HG02623 (cell line): ENCODE measurements around the gene CNTNAP2.

Experiments used
- ATAC-seq: cut with Tn5 transposase; IDR thresholded peaks from one replicate; pipeline ENCODE4 v1.9.1; 2021; ENCODE audit warnings: moderate library complexity; ENCODE audit not compliant: unreplicated experiment

The CNTNAP2 gene

DNA sequence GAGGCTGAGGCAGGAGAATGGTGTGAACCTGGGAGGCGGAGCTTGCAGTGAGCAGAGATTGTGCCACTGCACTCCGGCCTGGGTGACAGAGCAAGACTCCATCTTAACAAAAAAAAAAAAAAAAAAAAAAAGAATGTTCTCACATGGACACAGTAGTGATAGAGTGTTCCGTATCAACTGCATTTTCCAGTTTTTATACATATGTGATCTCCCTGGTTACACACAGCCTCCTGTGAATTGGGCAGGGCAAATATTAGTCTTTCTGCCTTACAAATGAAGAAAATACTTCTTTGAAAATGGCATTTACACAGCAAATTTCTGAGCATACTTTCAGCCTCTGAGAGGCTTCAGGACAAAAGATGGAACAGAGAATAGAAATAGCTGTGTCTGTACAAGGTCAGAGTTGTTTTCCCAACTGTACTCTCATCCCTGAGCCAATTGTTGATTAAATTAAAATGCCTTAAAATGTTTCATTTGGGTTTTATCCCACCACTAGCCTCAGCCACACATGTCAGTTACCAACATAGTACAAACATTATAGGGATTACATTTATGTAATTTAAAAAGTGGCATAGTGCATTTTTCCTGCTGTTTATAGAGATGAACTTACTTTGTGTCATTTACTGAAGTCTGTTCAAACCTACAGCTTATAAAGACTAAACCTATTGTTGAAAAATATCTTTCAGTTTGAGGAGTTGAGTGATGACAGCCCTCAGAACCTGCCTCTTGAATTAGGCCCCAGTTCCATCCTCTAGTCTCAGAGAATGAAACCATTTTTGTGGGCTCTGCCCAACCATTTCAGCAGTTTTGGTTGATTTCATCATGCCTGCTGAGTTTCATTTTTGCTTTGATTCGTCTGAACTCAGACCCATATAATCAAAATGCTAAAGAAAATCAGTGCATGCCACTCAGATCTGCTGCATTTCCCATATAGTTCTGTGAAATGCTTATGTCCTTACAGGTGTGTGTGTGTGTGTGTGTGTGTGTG, 1864.5 kb downstream of the CNTNAP2 start:
- peak; percentile 91 for ATAC-seq

DNA sequence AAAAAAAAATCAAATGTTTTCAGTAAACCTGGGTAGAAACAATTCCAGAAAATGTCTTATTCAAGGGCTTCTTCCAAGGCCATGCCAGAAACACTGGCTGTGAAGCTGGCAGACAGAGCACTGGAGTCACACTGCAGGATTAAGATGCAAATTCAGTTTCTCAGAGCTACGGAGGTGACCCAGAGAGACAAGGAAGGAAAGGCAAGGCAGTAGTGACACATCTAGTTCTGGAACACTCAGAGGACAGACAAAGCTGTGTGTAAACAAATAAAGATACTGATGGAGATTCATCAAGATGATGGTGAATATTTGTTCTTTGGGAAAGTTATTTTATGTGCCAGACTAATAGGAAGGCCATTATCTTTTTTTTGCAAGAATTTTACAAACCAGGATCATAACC, 1865.7 kb downstream of the CNTNAP2 start:
- ATAC-seq, result no peak

DNA sequence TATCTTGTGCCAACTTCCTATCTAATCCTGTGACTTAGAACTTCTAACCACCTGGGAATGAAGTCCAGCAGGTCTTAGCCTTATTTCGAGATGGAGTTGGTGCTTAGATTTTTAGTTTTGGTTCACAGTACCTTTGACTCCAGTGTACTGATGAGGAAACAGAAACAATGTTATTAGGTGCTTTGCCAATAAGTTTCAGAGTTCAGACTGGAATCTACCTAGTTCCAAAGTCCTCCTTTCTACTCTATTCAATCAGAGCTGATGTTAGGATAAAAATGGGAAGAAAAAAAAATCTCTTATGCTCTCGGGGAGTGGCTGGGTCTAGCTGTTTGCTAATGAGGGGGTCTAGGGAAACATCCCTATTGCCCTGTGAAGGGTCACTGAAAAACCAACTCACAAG, 1867.7 kb downstream of the CNTNAP2 start:
- ATAC-seq, result no peak

DNA sequence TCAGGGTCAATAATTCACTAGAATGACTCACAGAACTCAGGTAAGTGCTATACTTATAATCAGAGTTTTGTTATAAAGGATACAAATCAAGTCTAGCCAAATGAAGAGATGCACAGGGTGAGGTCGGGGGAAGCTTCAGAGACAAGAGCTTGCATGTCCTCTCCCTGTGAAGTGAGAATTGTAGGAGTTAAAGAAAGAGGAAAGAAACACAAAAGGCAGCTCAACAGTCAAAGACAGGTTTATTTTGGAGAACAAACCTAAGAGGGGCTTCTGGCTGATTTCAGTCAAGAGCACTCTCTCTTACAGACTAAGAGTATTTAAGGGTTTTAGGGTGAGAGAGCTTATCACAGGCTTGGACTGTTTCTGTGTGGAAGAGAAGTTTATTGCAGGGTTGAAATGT, 1873.5 kb downstream of the CNTNAP2 start:
- no peak for ATAC-seq

DNA sequence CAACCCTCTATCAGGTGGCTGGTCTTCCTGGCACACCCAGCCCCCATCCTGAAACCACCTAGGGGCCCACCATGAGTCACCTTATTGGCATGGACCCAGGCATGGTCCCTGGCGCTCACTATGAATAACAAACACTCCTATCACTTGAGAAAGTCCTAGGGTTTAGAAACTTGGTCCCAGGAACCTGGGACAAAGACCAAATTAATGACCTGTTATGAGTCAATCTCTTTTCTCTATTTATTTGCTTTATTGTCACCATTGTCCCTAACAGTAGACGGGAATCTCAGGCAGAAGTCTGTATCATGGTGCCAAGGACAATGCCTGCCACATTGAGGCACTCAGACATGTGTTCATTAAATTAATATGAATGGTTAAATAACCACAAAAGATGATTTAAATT, 1874.3 kb downstream of the CNTNAP2 start:
- ATAC-seq, result no peak

DNA sequence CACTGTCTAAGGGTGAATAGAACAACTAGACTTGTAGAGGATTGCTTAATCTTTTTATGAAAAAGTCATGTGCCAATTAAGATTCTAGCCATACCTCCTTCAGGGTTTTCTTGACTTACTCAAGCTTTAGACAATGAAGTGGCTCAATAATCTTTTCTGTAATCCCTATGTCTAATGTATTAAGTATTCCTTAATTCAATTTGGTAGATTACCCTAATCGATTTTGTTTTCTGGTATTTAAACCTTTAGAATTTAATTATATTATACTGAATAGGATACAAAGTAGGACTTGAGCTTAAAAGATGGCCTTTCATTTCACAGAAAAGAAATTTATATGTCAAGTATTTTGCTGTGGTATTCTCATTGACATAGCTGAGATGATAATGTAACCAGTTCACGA, 1876.1 kb downstream of the CNTNAP2 start:
- ATAC-seq, result no peak

DNA sequence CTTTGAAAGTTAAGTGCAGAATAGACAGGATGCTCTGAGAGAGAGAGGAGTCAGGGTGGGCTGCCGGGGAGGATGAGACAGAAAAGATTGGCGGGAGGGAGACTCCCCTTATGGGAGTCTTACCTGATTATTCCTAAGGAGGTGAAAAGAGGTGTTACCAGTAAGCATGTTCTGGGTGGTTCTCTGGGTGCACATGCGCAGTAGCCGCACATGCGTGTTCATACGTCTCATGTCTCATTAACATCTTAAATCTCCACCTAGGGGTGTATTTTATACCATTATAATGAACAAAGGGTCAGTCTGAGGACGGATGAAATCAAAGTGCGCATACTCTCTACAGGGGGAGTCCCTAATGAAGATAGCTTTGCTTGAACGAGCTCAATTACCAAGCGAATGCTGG, 1881.0 kb downstream of the CNTNAP2 start:
- ATAC-seq, result no peak

DNA sequence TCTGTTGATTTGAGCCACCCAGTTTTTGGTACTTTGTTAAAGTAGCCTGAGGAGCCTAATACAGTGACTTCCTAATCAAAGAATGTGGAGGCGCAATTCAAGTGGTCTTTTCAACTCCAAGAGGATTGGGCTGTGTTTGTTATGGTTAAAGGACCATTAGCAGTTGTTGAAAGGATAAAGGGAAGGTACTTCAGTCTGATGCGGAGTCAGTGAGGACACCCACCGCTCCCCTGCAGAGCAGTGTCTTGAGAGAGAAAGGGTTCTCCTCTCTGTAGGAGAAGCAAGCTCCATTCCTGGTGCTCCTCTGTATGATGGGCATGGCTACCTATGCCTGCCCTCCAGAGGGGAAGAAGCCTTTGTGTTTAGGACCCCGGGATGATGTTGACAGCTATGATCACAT, 1883.4 kb downstream of the CNTNAP2 start:
- no peak for ATAC-seq

DNA sequence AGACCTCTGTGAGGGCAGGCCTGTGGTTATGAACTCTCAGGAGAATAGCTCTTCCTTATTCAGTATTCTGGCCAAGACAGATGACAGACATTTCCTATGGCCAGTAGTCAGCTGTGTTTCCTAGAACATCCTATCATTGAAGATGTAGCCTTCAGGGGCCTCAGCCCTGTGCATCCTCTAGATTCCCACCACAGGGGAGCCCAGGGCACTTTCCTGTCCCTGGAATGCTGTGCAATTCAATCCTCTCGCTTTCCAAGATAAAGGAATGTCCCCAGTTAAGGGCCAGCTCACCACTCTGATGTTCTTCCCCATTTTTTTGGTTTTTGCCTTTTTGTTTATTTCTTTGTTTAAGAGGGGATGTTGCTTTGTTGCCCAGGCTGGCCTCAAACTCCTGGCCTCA, 1895.2 kb downstream of the CNTNAP2 start:
- no peak for ATAC-seq

DNA sequence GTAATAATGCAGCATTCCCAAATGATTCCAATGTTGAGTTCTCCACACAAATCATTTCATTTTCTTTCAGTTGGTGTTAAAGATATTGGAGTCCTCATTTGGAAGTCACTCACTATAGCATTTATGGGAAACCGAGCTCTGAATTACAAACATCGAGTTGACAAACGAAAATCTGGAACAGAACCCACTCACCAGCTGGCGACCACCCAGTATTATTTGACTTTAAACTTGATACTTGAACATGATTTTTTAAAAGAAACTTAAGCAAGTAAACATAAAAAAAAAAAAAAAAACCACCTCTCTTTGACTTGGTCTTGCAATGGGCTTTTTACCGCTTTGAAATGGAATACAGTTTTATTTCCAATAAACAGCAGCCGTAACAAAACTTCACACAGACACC, 1897.4 kb downstream of the CNTNAP2 start:
- ATAC-seq, result no peak

DNA sequence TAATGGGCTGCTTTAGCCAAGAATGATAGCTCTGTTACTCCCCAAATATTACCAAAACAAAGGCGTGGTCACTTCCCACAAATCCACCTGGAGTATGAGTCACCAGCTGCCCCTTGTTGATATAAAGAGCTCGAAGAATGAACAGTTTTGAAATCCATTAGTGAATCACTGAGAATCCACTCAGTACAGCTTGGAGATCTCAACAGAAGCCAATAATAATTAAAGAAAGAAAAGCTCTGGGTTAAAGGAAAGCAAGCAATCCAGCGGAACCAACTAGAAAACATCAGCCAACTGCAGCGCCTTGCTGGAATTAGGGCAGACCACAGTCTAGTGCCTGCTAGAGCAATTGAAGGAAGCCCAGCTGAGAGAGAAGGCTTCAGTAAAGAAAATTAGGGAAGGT, 1897.9 kb downstream of the CNTNAP2 start:
- no peak for ATAC-seq

DNA sequence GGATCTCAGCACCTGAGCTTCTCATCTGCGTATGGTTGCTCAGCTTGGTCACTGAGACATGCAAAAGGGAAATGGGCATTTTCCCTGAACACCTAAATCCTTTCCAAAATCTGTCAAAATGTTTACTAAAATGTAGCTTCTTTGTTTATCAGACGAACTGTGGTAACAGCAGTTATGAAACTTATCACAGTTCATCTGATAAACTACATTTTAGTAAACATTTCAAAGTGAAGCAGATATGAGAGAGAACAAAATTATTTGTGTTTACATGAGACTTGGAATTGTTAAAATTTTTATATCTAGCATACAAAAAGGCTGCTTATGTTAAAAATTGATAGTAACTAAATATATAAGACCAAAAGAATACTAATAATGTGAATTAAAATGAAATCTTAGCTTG, 1900.5 kb downstream of the CNTNAP2 start:
- ATAC-seq, result no peak

DNA sequence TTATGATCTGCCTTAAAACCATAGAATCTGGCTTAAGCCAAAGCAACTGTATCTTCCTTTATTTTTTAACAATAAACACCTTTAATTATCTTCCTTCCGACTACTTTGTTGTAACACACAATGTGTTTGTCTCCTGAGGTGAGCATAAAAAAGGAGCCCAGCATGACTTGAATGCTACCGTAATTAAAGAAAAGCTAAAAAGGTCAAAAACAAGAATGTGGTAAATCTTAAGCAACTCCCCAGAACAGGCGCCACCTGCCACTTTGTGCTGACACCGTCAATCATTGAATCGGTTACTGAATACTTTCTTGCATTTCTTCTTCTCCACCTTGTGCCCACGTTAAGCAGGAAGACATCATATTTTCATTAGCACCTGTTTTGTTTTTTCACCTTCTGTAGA, 1904.1 kb downstream of the CNTNAP2 start:
- no peak for ATAC-seq

DNA sequence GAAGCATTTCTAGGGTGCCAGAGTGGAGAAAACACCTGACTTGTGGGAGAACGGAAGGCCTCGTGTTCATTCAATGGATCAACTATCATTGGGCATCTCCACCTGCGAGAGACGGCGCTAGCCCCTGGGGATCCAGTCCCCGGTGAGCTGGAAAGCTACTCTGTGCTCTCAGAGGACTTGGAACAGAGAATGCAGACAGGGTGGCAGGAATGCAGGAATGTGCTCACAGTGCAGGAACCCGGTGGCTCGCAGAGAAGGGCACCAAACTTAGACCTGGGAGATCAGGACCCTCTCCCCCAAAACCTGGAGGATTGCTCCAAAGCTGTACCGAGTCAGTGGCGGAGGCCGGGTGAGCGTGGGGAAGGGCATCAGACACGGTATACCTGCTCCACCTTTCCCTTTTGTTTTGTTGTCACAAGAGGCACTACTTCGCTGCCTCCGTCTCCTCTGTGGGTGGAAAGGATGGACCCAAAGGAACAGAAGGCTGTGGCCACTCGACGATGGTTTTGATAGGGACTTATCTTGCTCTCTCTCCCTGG, 1905.0 kb downstream of the CNTNAP2 start:
- no peak for ATAC-seq

DNA sequence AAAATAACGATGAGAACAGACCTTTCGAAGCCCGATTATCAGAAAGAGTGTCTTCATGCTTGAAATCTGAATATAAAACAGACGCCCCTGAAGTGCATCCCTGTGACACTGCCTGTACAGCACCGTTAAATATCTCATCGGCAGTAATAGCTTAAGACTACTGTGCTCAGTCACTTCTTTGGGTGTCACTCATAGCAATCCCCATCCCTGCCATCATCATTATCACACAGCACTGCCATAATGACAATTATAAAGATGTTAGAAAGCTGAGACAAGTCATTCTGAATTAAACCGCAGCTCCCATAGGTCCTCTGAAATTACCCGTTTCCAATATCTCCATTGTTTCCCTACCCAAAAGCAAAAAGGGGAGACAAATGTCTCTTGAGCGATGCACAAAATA, 1906.2 kb downstream of the CNTNAP2 start:
- ATAC-seq, result no peak

DNA sequence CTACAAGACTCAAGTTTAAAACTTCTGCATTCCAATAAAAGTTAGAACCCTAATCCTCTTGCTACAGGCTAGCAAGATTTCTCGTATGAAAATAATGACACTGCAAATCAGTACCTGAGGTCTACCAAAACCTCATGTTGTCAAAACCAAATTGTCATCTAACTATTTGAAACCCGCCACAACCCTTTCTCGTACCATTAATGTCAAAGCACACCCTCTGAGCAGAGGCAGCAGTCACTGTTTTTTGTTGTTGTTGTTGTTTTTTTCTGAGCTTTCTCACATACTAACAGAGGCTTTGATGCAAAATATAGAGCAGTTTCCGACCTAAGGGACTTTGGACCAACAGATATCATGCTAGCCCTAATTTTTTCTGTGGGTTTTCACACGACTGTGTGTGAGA, 1910.1 kb downstream of the CNTNAP2 start:
- ATAC-seq, result no peak

DNA sequence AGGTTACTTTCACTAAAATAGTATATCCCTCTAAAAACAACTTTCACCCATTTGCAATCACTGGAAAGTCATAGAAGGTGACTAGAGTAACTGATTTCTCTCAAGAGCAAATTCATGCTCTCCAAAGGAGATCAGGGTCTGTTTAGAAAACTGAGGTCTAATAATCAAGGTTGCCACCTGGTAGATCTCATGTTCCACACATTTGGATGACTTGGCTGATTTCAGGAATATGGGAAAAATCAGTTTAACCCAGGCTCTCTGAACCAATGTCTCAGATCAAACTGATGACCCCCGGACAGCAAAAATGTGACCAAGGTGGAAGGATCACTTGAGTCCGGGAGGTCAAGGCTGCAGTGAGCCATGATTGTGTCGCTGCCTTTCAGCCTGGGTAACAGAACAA, 1911.6 kb downstream of the CNTNAP2 start:
- no peak for ATAC-seq

DNA sequence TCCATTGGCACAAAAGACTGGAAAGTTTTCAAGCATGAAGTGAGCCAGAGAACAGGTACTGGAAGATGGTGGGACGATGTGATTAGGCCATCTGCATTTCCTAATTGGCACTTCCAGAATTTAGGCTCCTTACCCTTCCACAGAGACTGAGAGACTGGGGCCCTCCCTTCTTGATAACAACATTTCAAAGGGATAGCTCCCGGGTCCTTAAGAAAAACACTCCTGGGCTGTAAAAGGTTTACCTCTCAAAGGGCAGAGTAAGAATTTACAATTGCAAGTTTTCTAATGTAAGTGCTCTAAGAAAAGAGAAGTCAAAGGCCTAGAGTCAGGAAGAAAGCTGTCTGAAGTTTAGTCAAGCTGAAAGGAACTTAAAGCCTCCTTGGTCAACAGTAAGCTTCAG, 1914.4 kb downstream of the CNTNAP2 start:
- no peak for ATAC-seq

DNA sequence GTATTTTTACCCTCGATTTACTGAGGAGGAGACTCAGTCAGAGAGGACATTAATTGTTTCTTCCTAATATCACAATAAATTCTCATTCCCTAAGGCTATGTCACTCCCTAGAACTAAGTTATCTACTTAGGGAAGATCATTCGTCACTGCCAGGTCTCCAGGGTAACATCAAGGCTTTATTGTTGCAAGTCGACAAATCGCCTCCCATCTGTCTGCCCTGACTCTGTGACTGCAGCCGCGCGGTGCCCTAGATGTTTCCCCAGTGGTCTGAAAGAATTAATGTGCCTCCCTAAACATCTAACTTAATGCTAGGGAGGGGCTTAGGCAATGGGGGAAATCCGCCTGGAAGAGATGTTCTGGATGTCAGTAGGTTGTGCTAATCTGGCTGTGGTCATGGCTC, 1915.2 kb downstream of the CNTNAP2 start:
- ATAC-seq, result no peak

DNA sequence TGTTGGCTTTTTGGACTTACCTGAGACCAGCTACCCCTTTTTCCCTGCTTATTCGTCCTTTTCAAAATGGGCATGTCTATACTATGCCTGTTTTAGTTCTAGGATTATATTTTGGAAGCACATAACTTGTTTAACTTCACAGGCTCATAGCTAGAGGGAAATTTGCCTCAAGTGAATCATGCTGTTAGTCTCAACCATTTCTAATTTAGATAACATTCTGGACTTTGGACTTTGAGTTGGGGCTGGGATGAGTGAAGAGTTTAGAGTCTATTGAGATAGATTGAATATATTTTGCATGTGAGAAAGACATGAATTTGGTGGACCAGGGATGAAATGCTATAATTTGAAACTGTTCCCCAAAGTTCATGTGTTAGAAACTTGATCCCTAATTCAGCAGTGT, 1919.3 kb downstream of the CNTNAP2 start:
- no peak for ATAC-seq

DNA sequence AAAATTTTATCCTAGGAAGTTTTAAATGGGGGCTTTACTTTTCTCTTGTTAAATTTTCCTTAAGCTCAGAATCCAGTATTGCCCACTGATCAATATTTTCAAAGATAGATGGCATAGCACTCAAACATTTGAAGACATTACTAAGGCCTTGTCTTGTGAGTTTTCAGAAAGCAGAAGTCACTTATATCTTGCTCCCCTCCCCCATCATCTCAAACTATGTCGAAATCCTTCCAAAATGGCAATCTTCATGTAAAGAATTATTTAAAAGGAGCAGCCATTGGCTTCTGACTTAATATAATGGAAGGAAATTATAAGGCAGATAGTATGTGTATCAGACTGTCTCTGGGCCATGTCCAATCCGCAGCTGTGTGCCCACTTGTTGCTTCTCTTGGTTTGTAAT, 1920.4 kb downstream of the CNTNAP2 start:
- no peak for ATAC-seq

DNA sequence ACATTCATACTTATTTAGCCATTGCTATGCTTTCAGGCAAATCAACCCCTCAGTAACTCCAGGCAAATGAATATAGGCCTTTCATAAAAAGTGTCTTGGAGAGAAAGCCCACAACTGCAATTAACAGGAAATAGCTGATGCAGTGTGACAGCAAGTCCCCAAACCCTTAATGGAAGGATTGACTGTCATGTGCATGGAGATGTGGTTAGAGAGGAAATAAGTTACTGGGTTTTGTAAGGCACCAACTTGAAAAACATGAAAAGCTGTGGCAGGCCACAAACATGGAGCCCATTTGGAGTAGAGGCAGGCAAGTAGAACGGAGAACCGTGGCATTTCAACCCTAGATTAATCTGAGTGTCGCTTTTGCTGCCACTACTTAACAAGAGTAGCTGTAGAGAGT, 1924.6 kb downstream of the CNTNAP2 start:
- no peak for ATAC-seq
